Measurements from ENCODE around the gene HCFC1R1.

- TF ChIP-seq CTCF (IDR thresholded peaks at IDR 0.05) (no peak), EZH2 (IDR thresholded peaks at IDR 0.05; ENCODE audit: borderline replicate concordance, insufficient read depth, low read depth, low read length, poor library complexity, severe bottlenecking) (no peak)
These were observed 26.7 kb upstream of the HCFC1R1 start for GRCh38 chr16:3050487-3050886.
